Measurements from ENCODE around the gene ZYG11A.

GRCh38 chr1:52919723-52920483 is 77.3 kb downstream of the ZYG11A start:
- TF ChIP-seq POLR2A (IDR thresholded peaks at IDR 0.05) (no peak), CTCF (IDR thresholded peaks at IDR 0.05) (no peak)
